A549 (cell line): Measurements from ENCODE around the gene RASA3. TPM values are rescaled to one million over a fixed set of nuclear protein-coding genes. Genes with fewer than 3 reads are reported as not detected.

Source experiments
- ATAC-seq, 2 experiments: fragments of 200-7000 bp in 1 of 2; fragments of >200 bp in 1 of 2; cut with Nextera tagmentation in 1 of 2; cut with Tn5 transposase in 1 of 2; 3 replicates each; pipeline versions ENCODE4 v1.8.0 to v1.9.1; 2018 to 2020; ENCODE audit warnings: mild to moderate bottlenecking in 1 of 2, moderate library complexity in 1 of 2
- CTCF ChIA-PET: fragments of 300-600 bp; sonication (Branson Sonifier 250); formaldehyde crosslinking; extraction: SDS; loops from one replicate; lab custom pipeline; 2021; ENCODE audit warnings: antibody characterized with exemption, inconsistent platforms; lab: Yijun Ruan, JAX
- POLR2A ChIA-PET: fragments of 350-600 bp; formaldehyde crosslinking; extraction: SDS; loops from one replicate; lab custom pipeline; 2021; ENCODE audit warnings: antibody characterized with exemption, inconsistent platforms; lab: Yijun Ruan, JAX
- DNase-seq, 2 experiments: peaks; one replicate each; pipeline versions ENCODE4 v3.0.0 to v3.0.0-alpha.2; 2011 to 2016; ENCODE audit warnings: low read depth in 1 of 2, low spot score in 1 of 2
- FAIRE-seq: peaks from 2 replicates; lab custom pipeline; 2011; peaks lifted over from hg19 to GRCh38; lab: Jason Lieb, UNC
- H3K27ac ChIP-seq, 2 experiments: fragments of >200 bp; sonication (Bioruptor Twin); formaldehyde crosslinking; 3 replicates each; pipeline ENCODE4 v1.5.1; 2016 to 2017
- H3K4me1 ChIP-seq: fragments of >200 bp; sonication (Bioruptor Twin); formaldehyde crosslinking; 3 replicates; pipeline ENCODE4 v1.6.1; 2016
- H3K4me2 ChIP-seq: fragments of >200 bp; sonication (Bioruptor Twin); formaldehyde crosslinking; 3 replicates; pipeline ENCODE4 v1.6.1; 2016
- H3K4me3 ChIP-seq: fragments of >200 bp; sonication (Bioruptor Twin); formaldehyde crosslinking; 3 replicates; pipeline ENCODE4 v1.5.1; 2016
- H3K9me3 ChIP-seq: fragments of >200 bp; sonication (Bioruptor Twin); formaldehyde crosslinking; 3 replicates; pipeline ENCODE4 v1.6.1; 2016
- ATOH8 ChIP-seq: fragments of 250-450 bp; sonication (Bioruptor Pico); IDR thresholded peaks from 2 replicates; pipeline ENCODE4 v1.5.0; 2020; ENCODE audit warnings: low read depth, mild to moderate bottlenecking, moderate library complexity
- CHD2 ChIP-seq: fragments of 150-350 bp; IDR thresholded peaks from 2 replicates; pipeline ENCODE4 v1.6.1; 2014; ENCODE audit warnings: low read length; ENCODE audit not compliant: partially characterized antibody
- ESRRA ChIP-seq: fragments of 150-350 bp; IDR thresholded peaks from 2 replicates; pipeline ENCODE4 v1.6.1; 2014; ENCODE audit warnings: mild to moderate bottlenecking, low read length, borderline replicate concordance
- FOSB ChIP-seq: fragments of 250-450 bp; sonication (Bioruptor Pico); IDR thresholded peaks from 2 replicates; pipeline ENCODE4 v1.5.0; 2020; ENCODE audit warnings: mild to moderate bottlenecking, moderate library complexity
- FOSL2 ChIP-seq, 2 experiments: fragments of 450-650 bp in 1 of 2; fragments of >200 bp in 1 of 2; sonication (Bioruptor Twin) in 1 of 2; formaldehyde crosslinking; IDR thresholded peaks; 2 replicates each; pipeline versions ENCODE4 v1.5.0 to v1.6.1; 2016 to 2020; ENCODE audit warnings: mild to moderate bottlenecking in 1 of 2, moderate library complexity in 1 of 2
- HDAC2 ChIP-seq: fragments of 200-600 bp; sonication (generic); IDR thresholded peaks from 2 replicates; pipeline ENCODE4 v1.6.1; 2016
- HEYL ChIP-seq: fragments of 250-450 bp; sonication (Bioruptor Pico); IDR thresholded peaks from 2 replicates; pipeline ENCODE4 v1.8.0; 2021; ENCODE audit warnings: mild to moderate bottlenecking, moderate library complexity
- JUN ChIP-seq, 2 experiments: fragments of >200 bp; sonication (Bioruptor Twin); formaldehyde crosslinking; IDR thresholded peaks; 2 replicates in 1 of 2; 3 replicates in 1 of 2; pipeline ENCODE4 v1.6.1; 2016 to 2017
- JUNB ChIP-seq: fragments of >200 bp; sonication (Bioruptor Twin); formaldehyde crosslinking; IDR thresholded peaks from 2 replicates; pipeline ENCODE4 v1.6.1; 2016
- KDM1A ChIP-seq: fragments of 200-600 bp; sonication (generic); IDR thresholded peaks from 2 replicates; pipeline ENCODE4 v1.6.1; 2016; ENCODE audit warnings: low read depth, mild to moderate bottlenecking
- KDM5A ChIP-seq: fragments of 200-600 bp; sonication (generic); IDR thresholded peaks from 2 replicates; pipeline ENCODE4 v1.6.1; 2016; ENCODE audit warnings: antibody characterized with exemption, mild to moderate bottlenecking
- MYC ChIP-seq: IDR thresholded peaks from 2 replicates; pipeline ENCODE4 v1.6.1; 2012; ENCODE audit warnings: mild to moderate bottlenecking, inconsistent platforms, low read length, improper control_type of control experiment, borderline replicate concordance
- NFE2L2 ChIP-seq: fragments of 150-350 bp; conservative IDR thresholded peaks from 2 replicates; pipeline ENCODE4 v1.6.1; 2014; ENCODE audit warnings: low read length
- NR3C1 ChIP-seq: fragments of >200 bp; sonication (Bioruptor Twin); formaldehyde crosslinking; IDR thresholded peaks from 3 replicates; pipeline ENCODE4 v1.6.1; 2017
- POLR2AphosphoS2 ChIP-seq: conservative IDR thresholded peaks from 2 replicates; pipeline ENCODE4 v1.6.1; 2012; ENCODE audit warnings: low read length, improper control_type of control experiment, inconsistent platforms
- RCOR1 ChIP-seq: fragments of 150-350 bp; IDR thresholded peaks from 2 replicates; pipeline ENCODE4 v1.6.1; 2014; ENCODE audit warnings: antibody characterized with exemption, low read length, low read depth
- RFX5 ChIP-seq: fragments of 450-650 bp; IDR thresholded peaks from 2 replicates; pipeline ENCODE4 v1.7.1; 2014; ENCODE audit warnings: antibody characterized with exemption, mild to moderate bottlenecking, moderate library complexity
- SREBF2 ChIP-seq: fragments of 450-650 bp; IDR thresholded peaks from 2 replicates; pipeline ENCODE4 v1.6.1; 2014; ENCODE audit warnings: mild to moderate bottlenecking, moderate library complexity
- TP53 ChIP-seq: fragments of 250-450 bp; sonication (Bioruptor Pico); IDR thresholded peaks from 2 replicates; pipeline ENCODE4 v1.5.0; 2021; ENCODE audit warnings: mild to moderate bottlenecking, moderate library complexity
- ZFP36 ChIP-seq: fragments of 450-650 bp; IDR thresholded peaks from 2 replicates; pipeline ENCODE4 v1.6.1; 2014; ENCODE audit warnings: borderline replicate concordance; ENCODE audit not compliant: partially characterized antibody
- ZSCAN20 ChIP-seq: fragments of 250-450 bp; sonication (Bioruptor Pico); IDR thresholded peaks from 2 replicates; pipeline ENCODE4 v1.8.0; 2022; ENCODE audit warnings: mild to moderate bottlenecking, moderate library complexity
- WGBS: methylation state at CpG from one replicate; pipeline ENCODE4 v1.1.6; 2017; ENCODE audit errors: missing lambda C conversion rate; 5-methylcytosine and 5-hydroxymethylcytosine counted together
- polyA plus RNA-seq, 4 experiments: library from polyadenylated mRNA; depleted of rRNA in 3 of 4; stranded (reverse); fragments of >200 nt; fragmentation: RNase III in 1 of 4; extraction: RNeasy Plus Mini Kit Qiagen cat#74134 plus additional on column Dnase treatment in 1 of 4; gene quantifications; 2 replicates in 3 of 4; 3 replicates in 1 of 4; pipeline ENCODE4 v1.2.3, GENCODE V29; 2011 to 2017
- TF ChIP-seq, protein P1 (sequence below): fragments of >200 bp; sonication (Bioruptor Twin); formaldehyde crosslinking; IDR thresholded peaks from 2 replicates; pipeline ENCODE4 v1.6.1; 2016
- TF ChIP-seq, protein P2 (sequence below): fragments of >200 bp; sonication (Bioruptor Twin); formaldehyde crosslinking; IDR thresholded peaks from 3 replicates; pipeline ENCODE4 v1.5.1; 2016
- TF ChIP-seq, protein P3 (sequence below): IDR thresholded peaks from 2 replicates; pipeline ENCODE4 v1.6.1; 2012; ENCODE audit warnings: low read depth, borderline replicate concordance
- TF ChIP-seq, protein P4 (sequence below): fragments of 450-650 bp; IDR thresholded peaks from 2 replicates; pipeline ENCODE4 v1.6.1; 2014; ENCODE audit warnings: antibody characterized with exemption

The RASA3 gene
- polyA plus RNA-seq, 2 of the 4 experiments (the other 2 are of a cell fraction), result 4.3 to 7.6 TPM

- H3K4me2 ChIP-seq, result no peak overlapping the region
Measured at GRCh38 chr13:114152285-114152645, 19.8 kb upstream of the RASA3 start.

GRCh38 chr13:114151565-114152284 is 19.3 kb upstream of the RASA3 start:
- ChIA-PET CTCF (interaction anchor here (1.2 to 1.4 kb wide), 2 partner anchors 10 to 16 kb away, joined by 3 to 4 read pairs; no protein-coding TSS in a partner anchor), POLR2A (no interaction called here)
- TF ChIP-seq NR3C1 (no peak), NFE2L2 (no peak), SREBF2 (no peak), KDM1A (no peak)
- TF ChIP-seq, protein P1, sequence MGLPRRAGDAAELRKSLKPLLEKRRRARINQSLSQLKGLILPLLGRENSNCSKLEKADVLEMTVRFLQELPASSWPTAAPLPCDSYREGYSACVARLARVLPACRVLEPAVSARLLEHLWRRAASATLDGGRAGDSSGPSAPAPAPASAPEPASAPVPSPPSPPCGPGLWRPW, result no peak
- Histone ChIP-seq H3K27ac (no peak overlapping the region), H3K4me3 (no peak overlapping the region), H3K4me1 (no peaks in the 10 kb centered on the region), H3K9me3 (no peaks in the 10 kb centered on the region), H3K4me2 (no peak overlapping the region)
- peak in 1 of 2 experiments; percentile 64; a peak in 3 of 6 replicates for ATAC-seq
- no peak for DNase-seq
- 73% methylated on average over 27 of the region's 28 CpGs for WGBS
- FAIRE-seq, result no peak

More at GRCh38 chr13:114152285-114152645, 19.8 kb upstream of the RASA3 start:
- ChIA-PET CTCF (interaction anchor here (1.4 kb wide), 1 partner anchor 10 kb away, joined by 3 read pairs; no protein-coding TSS in a partner anchor), POLR2A (no interaction called here)
- Histone ChIP-seq H3K9me3 (no peaks in the 10 kb centered on the region), H3K27ac (no peak overlapping the region), H3K4me3 (no peak overlapping the region)
- no peak for FAIRE-seq
- no peak for DNase-seq
- no peak for ATAC-seq
- WGBS, result 79% methylated on average over 7 of the region's 7 CpGs
- TF ChIP-seq TP53 (no peak), CHD2 (no peak), RFX5 (no peak), ESRRA (no peak), FOSL2 (IDR thresholded peaks at IDR 0.05) (no peak), FOSL2 (CRISPR knock-in tag; IDR thresholded peaks at IDR 0.05) (no peak), HDAC2 (no peak), ZFP36 (no peak), KDM5A (no peak), JUN (IDR thresholded peaks at IDR 0.05) (no peak), RCOR1 (no peak), ZSCAN20 (CRISPR knock-in tag) (no peak), MYC (no peak), ATOH8 (CRISPR knock-in tag) (no peak), POLR2AphosphoS2 (no peak), JUNB (no peak), FOSB (CRISPR knock-in tag) (no peak), HEYL (CRISPR knock-in tag) (no peak)
- TF ChIP-seq, protein P2, sequence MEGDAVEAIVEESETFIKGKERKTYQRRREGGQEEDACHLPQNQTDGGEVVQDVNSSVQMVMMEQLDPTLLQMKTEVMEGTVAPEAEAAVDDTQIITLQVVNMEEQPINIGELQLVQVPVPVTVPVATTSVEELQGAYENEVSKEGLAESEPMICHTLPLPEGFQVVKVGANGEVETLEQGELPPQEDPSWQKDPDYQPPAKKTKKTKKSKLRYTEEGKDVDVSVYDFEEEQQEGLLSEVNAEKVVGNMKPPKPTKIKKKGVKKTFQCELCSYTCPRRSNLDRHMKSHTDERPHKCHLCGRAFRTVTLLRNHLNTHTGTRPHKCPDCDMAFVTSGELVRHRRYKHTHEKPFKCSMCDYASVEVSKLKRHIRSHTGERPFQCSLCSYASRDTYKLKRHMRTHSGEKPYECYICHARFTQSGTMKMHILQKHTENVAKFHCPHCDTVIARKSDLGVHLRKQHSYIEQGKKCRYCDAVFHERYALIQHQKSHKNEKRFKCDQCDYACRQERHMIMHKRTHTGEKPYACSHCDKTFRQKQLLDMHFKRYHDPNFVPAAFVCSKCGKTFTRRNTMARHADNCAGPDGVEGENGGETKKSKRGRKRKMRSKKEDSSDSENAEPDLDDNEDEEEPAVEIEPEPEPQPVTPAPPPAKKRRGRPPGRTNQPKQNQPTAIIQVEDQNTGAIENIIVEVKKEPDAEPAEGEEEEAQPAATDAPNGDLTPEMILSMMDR, result no peak
- TF ChIP-seq, protein P3, sequence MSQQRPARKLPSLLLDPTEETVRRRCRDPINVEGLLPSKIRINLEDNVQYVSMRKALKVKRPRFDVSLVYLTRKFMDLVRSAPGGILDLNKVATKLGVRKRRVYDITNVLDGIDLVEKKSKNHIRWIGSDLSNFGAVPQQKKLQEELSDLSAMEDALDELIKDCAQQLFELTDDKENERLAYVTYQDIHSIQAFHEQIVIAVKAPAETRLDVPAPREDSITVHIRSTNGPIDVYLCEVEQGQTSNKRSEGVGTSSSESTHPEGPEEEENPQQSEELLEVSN, result no peak
- TF ChIP-seq, protein P4, sequence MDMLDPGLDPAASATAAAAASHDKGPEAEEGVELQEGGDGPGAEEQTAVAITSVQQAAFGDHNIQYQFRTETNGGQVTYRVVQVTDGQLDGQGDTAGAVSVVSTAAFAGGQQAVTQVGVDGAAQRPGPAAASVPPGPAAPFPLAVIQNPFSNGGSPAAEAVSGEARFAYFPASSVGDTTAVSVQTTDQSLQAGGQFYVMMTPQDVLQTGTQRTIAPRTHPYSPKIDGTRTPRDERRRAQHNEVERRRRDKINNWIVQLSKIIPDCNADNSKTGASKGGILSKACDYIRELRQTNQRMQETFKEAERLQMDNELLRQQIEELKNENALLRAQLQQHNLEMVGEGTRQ, result no peak
- TF ChIP-seq, all 56 proteins: peak for 0
- H3K4me1 ChIP-seq, result no peaks in the 10 kb centered on the region
